ENCODE data around the gene LASP1NB.

The LASP1NB gene

GRCh38 chr17:38958756-38959155 is 33.3 kb downstream of the LASP1NB start:
- TF ChIP-seq, protein P1, sequence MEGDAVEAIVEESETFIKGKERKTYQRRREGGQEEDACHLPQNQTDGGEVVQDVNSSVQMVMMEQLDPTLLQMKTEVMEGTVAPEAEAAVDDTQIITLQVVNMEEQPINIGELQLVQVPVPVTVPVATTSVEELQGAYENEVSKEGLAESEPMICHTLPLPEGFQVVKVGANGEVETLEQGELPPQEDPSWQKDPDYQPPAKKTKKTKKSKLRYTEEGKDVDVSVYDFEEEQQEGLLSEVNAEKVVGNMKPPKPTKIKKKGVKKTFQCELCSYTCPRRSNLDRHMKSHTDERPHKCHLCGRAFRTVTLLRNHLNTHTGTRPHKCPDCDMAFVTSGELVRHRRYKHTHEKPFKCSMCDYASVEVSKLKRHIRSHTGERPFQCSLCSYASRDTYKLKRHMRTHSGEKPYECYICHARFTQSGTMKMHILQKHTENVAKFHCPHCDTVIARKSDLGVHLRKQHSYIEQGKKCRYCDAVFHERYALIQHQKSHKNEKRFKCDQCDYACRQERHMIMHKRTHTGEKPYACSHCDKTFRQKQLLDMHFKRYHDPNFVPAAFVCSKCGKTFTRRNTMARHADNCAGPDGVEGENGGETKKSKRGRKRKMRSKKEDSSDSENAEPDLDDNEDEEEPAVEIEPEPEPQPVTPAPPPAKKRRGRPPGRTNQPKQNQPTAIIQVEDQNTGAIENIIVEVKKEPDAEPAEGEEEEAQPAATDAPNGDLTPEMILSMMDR (IDR thresholded peaks at IDR 0.05; ENCODE audit: insufficient read depth, low read length, missing control alignments): no peak
- ChIA-PET CTCF (interaction anchor here (0.8 to 1.1 kb wide), 2 partner anchors 20 to 194 kb away, joined by 3 to 5 read pairs; no protein-coding TSS in a partner anchor), POLR2A (interaction anchor here (0.6 to 1.7 kb wide), 9 partner anchors 8 to 206 kb away, joined by 3 to 6 read pairs (median 3); partner anchors contain the start of gene LASP1)
- DNase-seq (ENCODE audit: low read depth, low spot score): no peak
- no peak overlapping the region for H3K4me3 ChIP-seq (ENCODE audit: low read depth, low read length)

DNA sequence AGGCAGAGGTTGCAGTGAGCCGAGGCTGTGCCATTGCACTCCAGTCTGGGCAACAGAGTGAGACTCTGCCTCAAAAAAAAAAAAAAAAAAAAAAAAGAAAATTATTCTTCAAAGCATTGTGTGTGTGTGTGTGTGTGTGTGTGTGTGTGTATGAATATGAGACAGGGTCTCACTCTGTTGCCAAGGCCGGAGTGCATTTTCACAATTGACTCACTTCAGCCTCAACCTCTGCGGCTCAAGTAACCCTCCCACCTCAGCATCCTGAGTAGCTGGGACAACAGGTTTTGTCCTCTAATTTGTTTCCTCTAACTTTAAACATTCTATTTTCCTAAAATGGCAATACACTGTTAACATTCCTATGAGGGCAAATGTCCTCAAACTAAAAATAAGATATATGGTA is 34.1 kb downstream of the LASP1NB start:
- TF ChIP-seq, protein P1 (IDR thresholded peaks at IDR 0.05; ENCODE audit: insufficient read depth, low read length, missing control alignments): no peak
- ChIA-PET CTCF (no interaction called here), POLR2A (no interaction called here)
- no peak overlapping the region for H3K4me3 ChIP-seq (ENCODE audit: low read depth, low read length)
- no peak for DNase-seq (ENCODE audit: low read depth, low spot score)

DNA sequence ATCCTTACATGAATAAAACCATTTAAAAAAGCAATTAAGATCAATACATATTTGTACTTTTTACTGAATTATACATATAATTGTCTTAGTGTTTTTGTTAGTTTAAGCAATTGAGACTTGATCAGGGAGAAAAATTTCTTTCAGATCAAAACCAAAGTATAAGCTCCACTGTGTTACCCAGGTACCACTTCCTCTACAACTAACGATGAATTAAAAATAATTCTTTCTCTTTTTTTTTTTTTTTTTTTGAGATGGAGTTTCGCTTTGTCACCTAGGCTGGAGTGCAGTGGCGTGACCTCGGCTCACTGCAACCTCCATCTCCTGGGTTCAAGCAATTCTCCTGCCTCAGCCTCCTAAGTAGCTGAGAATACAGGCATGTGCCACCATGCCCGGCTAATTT is 35.0 kb downstream of the LASP1NB start:
- POLR2A ChIA-PET: no interaction called here

GRCh38 chr17:38961413-38961812 is 36.0 kb downstream of the LASP1NB start:
- TF ChIP-seq, protein P1 (IDR thresholded peaks at IDR 0.05; ENCODE audit: insufficient read depth, low read length, missing control alignments): no peak
- no peak for DNase-seq (ENCODE audit: low read depth, low spot score)
- H3K4me3 ChIP-seq (ENCODE audit: low read depth, low read length): no peak overlapping the region
- POLR2A ChIA-PET: no interaction called here
- CTCF ChIA-PET: interaction anchor here (1.1 to 1.9 kb wide), 2 partner anchors 204 to 213 kb away, joined by 3 to 4 read pairs; no protein-coding TSS in a partner anchor

More for the DNA sequence above, 35.0 kb downstream of the LASP1NB start:
- TF ChIP-seq, protein P1 (IDR thresholded peaks at IDR 0.05; ENCODE audit: insufficient read depth, low read length, missing control alignments): no peak
- no peak for DNase-seq (ENCODE audit: low read depth, low spot score)
- no peak overlapping the region for H3K4me3 ChIP-seq (ENCODE audit: low read depth, low read length)
- CTCF ChIA-PET: interaction anchor here (1.1 to 1.9 kb wide), 2 partner anchors 205 to 214 kb away, joined by 3 to 4 read pairs; no protein-coding TSS in a partner anchor

GRCh38 chr17:38967290-38967738 is 41.9 kb downstream of the LASP1NB start, which contains the start of gene FBXO47:
FBXO47 (minus strand) TSS chr17:38967403; CDS start chr17:38963025, 4,378 bp downstream.
- DNase-seq (ENCODE audit: low read depth, low spot score): no peak
- POLR2A ChIA-PET: interaction anchor here (0.8 to 1.0 kb wide), 2 partner anchors 9 to 16 kb away, joined by 3 read pairs; no protein-coding TSS in a partner anchor
- CTCF ChIA-PET: interaction anchor here (1.1 kb wide), 2 partner anchors 16 to 186 kb away, joined by 3 to 4 read pairs; no protein-coding TSS in a partner anchor
- TF ChIP-seq, protein P1 (IDR thresholded peaks at IDR 0.05; ENCODE audit: insufficient read depth, low read length, missing control alignments): no peak
- H3K4me3 ChIP-seq (ENCODE audit: low read depth, low read length): peak within 1 kb of the TSS; percentile 27; the same call in 1 of the 2 replicates

DNA sequence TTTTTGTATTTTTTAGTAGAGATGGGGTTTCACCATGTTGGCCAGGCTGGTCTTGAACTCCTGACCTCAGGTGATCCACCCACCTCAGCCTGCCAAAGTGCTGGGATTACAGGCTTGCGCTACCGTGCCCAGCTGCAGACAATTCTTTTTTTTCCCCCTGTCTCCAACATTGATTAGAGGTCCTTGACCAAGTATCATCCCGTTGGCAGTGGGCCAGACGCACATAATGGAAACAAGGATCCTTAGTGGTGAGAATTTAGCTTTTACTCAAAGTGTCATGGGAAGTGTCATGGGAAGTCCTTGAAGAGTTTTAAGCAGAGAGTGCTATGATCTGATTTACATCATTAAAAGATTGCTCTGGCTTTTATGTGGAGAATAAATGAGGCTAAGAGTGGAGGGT is 43.9 kb downstream of the LASP1NB start:
- POLR2A ChIA-PET: interaction anchor here (0.7 kb wide), 1 partner anchor 11 kb away, joined by 4 read pairs; no protein-coding TSS in a partner anchor

More for the DNA sequence above, 43.9 kb downstream of the LASP1NB start:
- TF ChIP-seq, protein P1 (IDR thresholded peaks at IDR 0.05; ENCODE audit: insufficient read depth, low read length, missing control alignments): no peak
- H3K4me3 ChIP-seq (ENCODE audit: low read depth, low read length): no peak overlapping the region
- CTCF ChIA-PET: interaction anchor here (3.9 kb wide), 1 partner anchor 15 kb away, joined by 18 read pairs; no protein-coding TSS in a partner anchor
- DNase-seq (ENCODE audit: low read depth, low spot score): no peak

Measured in AG04449 (cell line).